Right lobe of liver (tissue), 6 donors: Measurements from ENCODE around the gene PPP6C. TPM values are rescaled to one million over a fixed set of nuclear protein-coding genes. Genes with fewer than 3 reads are reported as not detected.

Experiments used
- ATAC-seq, 4 donors: fragments of 200-7000 bp; cut with Tn5 transposase; one replicate each; pipeline ENCODE4 v1.9.1; 2020; ENCODE audit warnings: mild to moderate bottlenecking in 4 of 4, moderate library complexity in 4 of 4
- DNase-seq, 3 donors: peaks; one replicate each; pipeline ENCODE4 v3.0.0-alpha.2; 2020
- H3K27ac ChIP-seq, 3 donors: fragments of 200-600 bp; one replicate each; pipeline ENCODE4 v1.8.0; 2022
- H3K27me3 ChIP-seq, 2 donors: fragments of 200-600 bp; one replicate each; pipeline ENCODE4 v1.8.0; 2022
- H3K36me3 ChIP-seq, 4 donors: fragments of 200-600 bp; sonication (generic) in 1 of 4; one replicate each; pipeline versions ENCODE4 v1.5.1 to v1.8.0; 2017 to 2022; ENCODE audit warnings: control low read depth in 1 of 4
- H3K4me1 ChIP-seq, 4 donors: fragments of 200-600 bp; sonication (generic) in 1 of 4; one replicate each; pipeline versions ENCODE4 v1.5.1 to v1.8.0; 2017 to 2022; ENCODE audit warnings: control low read depth in 1 of 4
- H3K4me3 ChIP-seq, 3 donors: fragments of 200-600 bp; one replicate each; pipeline ENCODE4 v1.8.0; 2022
- H3K9me3 ChIP-seq, 4 donors: fragments of 200-600 bp; sonication (generic) in 1 of 4; one replicate each; pipeline versions ENCODE4 v1.5.1 to v1.8.0; 2017 to 2022; ENCODE audit warnings: control low read depth in 1 of 4
- POLR2A ChIP-seq: fragments of 450-650 bp; IDR thresholded peaks from one replicate; pipeline ENCODE4 v1.6.1; 2017; ENCODE audit warnings: antibody characterized with exemption, mild to moderate bottlenecking
- WGBS: methylation state at CpG from one replicate; pipeline ENCODE4 v1.1.6; 2018; ENCODE audit warnings: low coverage, low lambda C conversion rate; ENCODE audit not compliant: insufficient coverage; ENCODE audit errors: missing lambda C conversion rate; 5-methylcytosine and 5-hydroxymethylcytosine counted together
- intact Hi-C, 2 donors: fragments of 100-400 bp; cut with DNase I; formaldehyde crosslinking; loops; one replicate each; pipeline versions ENCODE4 v1.11.2 to v1.14.1; 2022
- total RNA-seq, 6 experiments: library from RNA; depleted of rRNA in 2 of 6; stranded (reverse); fragments of >200 nt in 2 of 6; fragmentation: NEBNext Ultra II Directional in 3 of 6; extraction: Animal tissue kit (Norgen Biotek cat#: 25700) in 3 of 6; gene quantifications; one replicate each; pipeline versions ENCODE4 v1.1.0 to v1.2.4, GENCODE V29; 2016 to 2023
- TF ChIP-seq, protein P1 (sequence below), 4 donors: fragments of 200-600 bp in 3 of 4; fragments of 450-650 bp in 1 of 4; IDR thresholded peaks; one replicate each; pipeline versions ENCODE4 v1.5.1 to v1.8.0; 2016 to 2022; ENCODE audit warnings: antibody characterized with exemption in 4 of 4, mild to moderate bottlenecking in 2 of 4
- donor health status: DM: no; HTN: yes; CAD: no.
- donor health status: DM: no; HTN: no; CAD: no.
- donor health status: DM: no; HTN: no; CAD: no.
- donor health status: DM: no; HTN: yes; CAD: no.
- donor health status: DM: no; HTN: yes; CAD: no.

Gene PPP6C
- total RNA-seq, 6 experiments from 2014 or later = 11.8 to 18.6 (median 15.3) TPM

DNA sequence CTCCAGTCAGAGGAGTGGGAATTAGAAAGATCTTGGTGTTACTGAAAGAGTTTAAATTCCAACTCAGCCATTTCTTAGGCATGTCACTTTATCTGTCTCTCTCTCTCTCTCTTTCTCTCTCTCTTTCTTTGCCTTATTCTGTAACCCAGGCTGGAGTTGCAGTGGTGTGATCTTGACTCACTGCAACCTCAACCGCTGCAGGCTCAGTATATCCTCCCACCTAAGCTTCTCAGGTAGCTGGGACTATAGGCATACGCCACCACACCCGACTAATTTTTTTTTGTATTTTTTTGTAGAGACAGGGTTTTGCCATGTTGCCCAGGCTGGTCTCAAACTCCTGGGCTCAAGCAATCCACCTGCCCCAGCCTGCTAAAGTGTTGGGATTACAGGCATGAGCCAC lies 29.0 kb upstream of the PPP6C start:
- H3K9me3 ChIP-seq = no peaks in the 10 kb centered on the region
- no peak overlapping the region for H3K4me3 ChIP-seq
- no peak for ATAC-seq
- no peak for TF ChIP-seq POLR2A
- peaks cover 0 to 35% (median 7%) of the 10 kb centered on the region in 4 donors for H3K36me3 ChIP-seq
- WGBS = 100% methylated on average over 3 of the region's 3 CpGs
- no peak overlapping the region for H3K27ac ChIP-seq
- no peak for DNase-seq
- H3K4me1 ChIP-seq = peaks cover 0 to 8% (median 0%) of the 10 kb centered on the region in 4 donors
- intact Hi-C loops = no loop called here
- no peaks in the 10 kb centered on the region for H3K27me3 ChIP-seq

GRCh38 chr9:125214186-125214585 lies 24.6 kb upstream of the PPP6C start:
- intact Hi-C loops = no loop called here
- Histone ChIP-seq H3K4me1 (peaks cover 0 to 13% (median 0%) of the 10 kb centered on the region in 4 donors), H3K27me3 (no peaks in the 10 kb centered on the region), H3K36me3 (peaks cover 0 to 18% (median 5%) of the 10 kb centered on the region in 4 donors), H3K9me3 (no peaks in the 10 kb centered on the region), H3K27ac (no peak overlapping the region), H3K4me3 (no peak overlapping the region)
- DNase-seq (no peak), ATAC-seq (peak in 2 of 4 donors; percentile 35 to 74)
- WGBS = 43% methylated on average over 3 of the region's 5 CpGs
- TF ChIP-seq POLR2A = no peak
- TF ChIP-seq, protein P1, sequence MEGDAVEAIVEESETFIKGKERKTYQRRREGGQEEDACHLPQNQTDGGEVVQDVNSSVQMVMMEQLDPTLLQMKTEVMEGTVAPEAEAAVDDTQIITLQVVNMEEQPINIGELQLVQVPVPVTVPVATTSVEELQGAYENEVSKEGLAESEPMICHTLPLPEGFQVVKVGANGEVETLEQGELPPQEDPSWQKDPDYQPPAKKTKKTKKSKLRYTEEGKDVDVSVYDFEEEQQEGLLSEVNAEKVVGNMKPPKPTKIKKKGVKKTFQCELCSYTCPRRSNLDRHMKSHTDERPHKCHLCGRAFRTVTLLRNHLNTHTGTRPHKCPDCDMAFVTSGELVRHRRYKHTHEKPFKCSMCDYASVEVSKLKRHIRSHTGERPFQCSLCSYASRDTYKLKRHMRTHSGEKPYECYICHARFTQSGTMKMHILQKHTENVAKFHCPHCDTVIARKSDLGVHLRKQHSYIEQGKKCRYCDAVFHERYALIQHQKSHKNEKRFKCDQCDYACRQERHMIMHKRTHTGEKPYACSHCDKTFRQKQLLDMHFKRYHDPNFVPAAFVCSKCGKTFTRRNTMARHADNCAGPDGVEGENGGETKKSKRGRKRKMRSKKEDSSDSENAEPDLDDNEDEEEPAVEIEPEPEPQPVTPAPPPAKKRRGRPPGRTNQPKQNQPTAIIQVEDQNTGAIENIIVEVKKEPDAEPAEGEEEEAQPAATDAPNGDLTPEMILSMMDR (IDR thresholded peaks at IDR 0.05) = no peak

DNA sequence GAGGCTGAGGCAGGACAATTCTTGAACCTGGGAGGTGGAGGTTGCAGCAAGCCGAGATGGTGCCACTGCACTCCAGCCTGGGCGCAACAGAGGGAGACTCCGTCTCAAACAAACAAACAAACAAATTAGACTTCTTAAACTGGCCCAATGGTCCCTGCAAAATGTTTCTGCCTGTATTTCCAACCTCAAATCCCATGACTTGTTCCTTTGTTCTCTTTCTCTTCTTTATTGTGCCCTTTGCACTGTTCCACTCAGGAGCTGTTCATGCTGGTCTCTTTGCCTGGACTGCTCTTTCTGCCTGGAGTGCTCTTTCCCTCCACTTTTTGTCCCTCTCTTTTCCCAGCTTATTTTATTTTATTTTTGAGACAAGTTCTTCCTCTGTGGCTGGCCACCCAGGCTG lies 14.9 kb upstream of the PPP6C start:
- DNase-seq (no peak), ATAC-seq (no peak)
- WGBS = 100% methylated on average over 1 of the region's 3 CpGs
- intact Hi-C loops = no loop called here
- TF ChIP-seq, protein P1 (IDR thresholded peaks at IDR 0.05) = no peak
- no peak for TF ChIP-seq POLR2A
- peaks cover 0 to 7% (median 0%) of the 10 kb centered on the region in 4 donors for H3K4me1 ChIP-seq
- no peaks in the 10 kb centered on the region for H3K9me3 ChIP-seq
- peaks cover 0 to 45% (median 17%) of the 10 kb centered on the region in 4 donors for H3K36me3 ChIP-seq
- H3K4me3 ChIP-seq = no peak overlapping the region
- H3K27me3 ChIP-seq = no peaks in the 10 kb centered on the region
- H3K27ac ChIP-seq = no peak overlapping the region

DNA sequence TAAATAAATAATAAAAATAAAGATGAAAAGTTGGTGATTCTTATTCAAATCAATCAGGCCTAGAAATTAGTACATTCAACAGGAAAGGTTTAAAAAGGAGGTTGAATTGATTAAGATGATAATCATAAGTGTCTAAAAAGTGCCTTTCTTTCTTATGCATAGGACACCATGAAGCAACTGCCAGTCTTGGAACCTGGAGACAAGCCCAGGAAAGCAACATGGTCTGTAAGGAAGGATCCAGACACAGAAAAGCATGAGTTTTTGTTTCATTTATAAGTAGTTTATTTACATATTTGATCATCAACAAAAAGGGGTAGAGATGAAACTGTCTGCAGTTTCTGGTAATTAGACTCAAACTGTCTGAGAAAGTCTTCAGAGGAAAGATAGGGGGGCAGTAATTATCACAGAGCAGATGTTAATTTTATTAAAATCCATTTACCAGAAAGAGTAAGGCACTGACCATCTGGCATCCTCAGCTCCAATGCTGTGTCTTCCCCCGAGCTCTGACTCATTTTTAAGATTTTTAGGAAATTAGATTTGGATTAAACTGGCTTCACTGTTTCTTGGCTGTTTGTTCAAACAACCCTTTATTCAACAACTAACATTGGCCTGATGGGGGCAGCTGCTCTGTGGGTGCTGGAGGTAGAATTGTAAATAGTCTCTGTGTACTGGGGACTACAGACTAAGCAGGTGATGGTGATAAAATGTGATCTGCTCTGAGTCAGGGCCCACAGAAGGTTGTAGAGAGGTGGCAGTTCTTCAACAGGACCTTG lies 13.4 kb upstream of the PPP6C start:
- TF ChIP-seq POLR2A = no peak
- TF ChIP-seq, protein P1 (IDR thresholded peaks at IDR 0.05) = no peak
- ATAC-seq = no peak
- WGBS = 92% methylated on average over 1 of the region's 1 CpG
- no peak for DNase-seq
- Histone ChIP-seq H3K27ac (no peak overlapping the region), H3K27me3 (no peaks in the 10 kb centered on the region), H3K4me3 (no peak overlapping the region), H3K36me3 (peaks cover 0 to 33% (median 14%) of the 10 kb centered on the region in 4 donors), H3K9me3 (no peaks in the 10 kb centered on the region), H3K4me1 (peaks cover 0 to 7% (median 0%) of the 10 kb centered on the region in 4 donors)
- intact Hi-C loops = no loop called here
